Endodermal cell (in vitro differentiated cells): ENCODE results near the gene TMTC2. TPM values are rescaled to one million over a fixed set of nuclear protein-coding genes. Genes with fewer than 3 reads are reported as not detected.

Source experiments
- DNase-seq: peaks from one replicate; pipeline ENCODE4 v3.0.0-alpha.2; 2017
- H3K27ac ChIP-seq: 2 replicates; pipeline ENCODE4 v1.5.1; 2013; ENCODE audit warnings: mild to moderate bottlenecking, low read depth, low read length, moderate library complexity
- H3K27me3 ChIP-seq: 2 replicates; pipeline ENCODE4 v1.6.1; 2013; ENCODE audit warnings: mild to moderate bottlenecking, low read length, moderate library complexity; ENCODE audit not compliant: insufficient read depth, control insufficient read depth, poor library complexity, severe bottlenecking
- H3K36me3 ChIP-seq: 2 replicates; pipeline ENCODE4 v1.7.0; 2013; ENCODE audit warnings: mild to moderate bottlenecking, low read length, moderate library complexity; ENCODE audit not compliant: control insufficient read depth, insufficient read depth
- H3K4me1 ChIP-seq: one replicate; pipeline ENCODE4 v1.7.0; 2013; ENCODE audit warnings: low read length; ENCODE audit not compliant: control insufficient read depth, insufficient read depth
- H3K4me3 ChIP-seq: 2 replicates; pipeline ENCODE4 v1.5.1; 2013; ENCODE audit warnings: mild to moderate bottlenecking, low read length, moderate library complexity
- H3K9ac ChIP-seq: 2 replicates; pipeline ENCODE4 v1.6.1; 2013; ENCODE audit warnings: mild to moderate bottlenecking, low read length, moderate library complexity; ENCODE audit not compliant: poor library complexity, severe bottlenecking; ENCODE audit errors: extremely low read depth
- H3K9me3 ChIP-seq: 2 replicates; pipeline ENCODE4 v1.6.1; 2013; ENCODE audit warnings: mild to moderate bottlenecking, low read length, moderate library complexity; ENCODE audit not compliant: control insufficient read depth
- H3K27ac Mint-ChIP-seq: 2 replicates; pipeline ENCODE4 v1.8.0; 2020; ENCODE audit warnings: mixed read lengths
- H3K27me3 Mint-ChIP-seq: 2 replicates; pipeline ENCODE4 v1.8.0; 2021; ENCODE audit warnings: mild to moderate bottlenecking, mixed read lengths; ENCODE audit not compliant: insufficient read depth
- H3K36me3 Mint-ChIP-seq: 2 replicates; pipeline ENCODE4 v1.8.0; 2020; ENCODE audit warnings: low read depth, mixed read lengths
- H3K4me1 Mint-ChIP-seq: 2 replicates; pipeline ENCODE4 v1.8.0; 2020; ENCODE audit warnings: mixed read lengths
- H3K4me3 Mint-ChIP-seq: 2 replicates; pipeline ENCODE4 v1.8.0; 2020; ENCODE audit warnings: mild to moderate bottlenecking, moderate library complexity, mixed read lengths
- H3K9me3 Mint-ChIP-seq: 2 replicates; pipeline ENCODE4 v1.8.0; 2020; ENCODE audit warnings: mild to moderate bottlenecking, mixed read lengths
- CTCF ChIP-seq: fragments of 200-600 bp; sonication (generic); conservative IDR thresholded peaks from 2 replicates; pipeline ENCODE4 v1.5.0; 2021; ENCODE audit warnings: antibody characterized with exemption, mild to moderate bottlenecking
- WGBS, 2 experiments: methylation state at CpG; one replicate each; pipeline versions ENCODE4 v1.1.5 to v1.1.7; 2013; ENCODE audit warnings: missing lambda C conversion rate in 2 of 2, mixed read lengths in 1 of 2; ENCODE audit not compliant: insufficient coverage in 1 of 2, insufficient read length in 1 of 2; 5-methylcytosine and 5-hydroxymethylcytosine counted together
- total RNA-seq, 2 donors: library from RNA; stranded (reverse); fragmentation: NEBNext Ultra II Directional in 1 of 2; extraction: Animal tissue kit (Norgen Biotek cat#: 25700) in 1 of 2; gene quantifications; 2 replicates in 1 of 2; 3 replicates in 1 of 2; pipeline ENCODE4 v1.2.1, GENCODE V29; 2021

Gene TMTC2
- total RNA-seq, 2 donors from 2014 or later, result 7.2 to 10.8 TPM

- 91 to 100% methylated on average over 1 to 2 of the region's 3 CpGs for WGBS, 2 experiments
- no peak overlapping the region for H3K9ac ChIP-seq
- Mint-ChIP-seq H3K9me3 (no peaks in the 10 kb centered on the region), H3K27ac (no peak overlapping the region), H3K4me3 (no peak overlapping the region), H3K36me3 (peaks cover 5% of the 10 kb centered on the region), H3K4me1 (peaks cover 7% of the 10 kb centered on the region), H3K27me3 (no peaks in the 10 kb centered on the region)
- H3K9me3 ChIP-seq, result peaks cover 8% of the 10 kb centered on the region
- peaks cover 2% of the 10 kb centered on the region for H3K4me1 ChIP-seq
- no peaks in the 10 kb centered on the region for H3K36me3 ChIP-seq
- H3K27ac ChIP-seq, result no peak overlapping the region
- no peaks in the 10 kb centered on the region for H3K27me3 ChIP-seq
- no peak overlapping the region for H3K4me3 ChIP-seq
- DNase-seq, result no peak
- no peak for TF ChIP-seq CTCF
Measured at GRCh38 chr12:83099436-83099835, 412.7 kb downstream of the TMTC2 start.

GRCh38 chr12:83102499-83102898 lies 415.8 kb downstream of the TMTC2 start:
- Histone ChIP-seq H3K36me3 (no peaks in the 10 kb centered on the region), H3K27ac (no peak overlapping the region), H3K9me3 (no peaks in the 10 kb centered on the region), H3K4me1 (peaks cover 2% of the 10 kb centered on the region), H3K27me3 (no peaks in the 10 kb centered on the region), H3K4me3 (no peak overlapping the region), H3K9ac (no peak overlapping the region)
- H3K27me3 Mint-ChIP-seq, result no peaks in the 10 kb centered on the region
- H3K27ac Mint-ChIP-seq, result no peak overlapping the region
- no peak for TF ChIP-seq CTCF
- 84 to 100% methylated on average over 1 to 2 of the region's 2 CpGs for WGBS, 2 experiments
- peaks cover 2% of the 10 kb centered on the region for H3K36me3 Mint-ChIP-seq
- DNase-seq, result no peak
- no peaks in the 10 kb centered on the region for H3K9me3 Mint-ChIP-seq
- peaks cover 7% of the 10 kb centered on the region for H3K4me1 Mint-ChIP-seq
- H3K4me3 Mint-ChIP-seq, result no peak overlapping the region

GRCh38 chr12:83106873-83107272 lies 420.2 kb downstream of the TMTC2 start:
- Mint-ChIP-seq H3K36me3 (peaks cover 8% of the 10 kb centered on the region), H3K9me3 (no peaks in the 10 kb centered on the region), H3K4me3 (no peak overlapping the region), H3K27ac (no peak overlapping the region), H3K27me3 (no peaks in the 10 kb centered on the region), H3K4me1 (peaks cover 3% of the 10 kb centered on the region)
- Histone ChIP-seq H3K27ac (no peak overlapping the region), H3K36me3 (no peaks in the 10 kb centered on the region), H3K4me1 (peaks cover 2% of the 10 kb centered on the region), H3K27me3 (no peaks in the 10 kb centered on the region), H3K4me3 (no peak overlapping the region), H3K9ac (no peak overlapping the region), H3K9me3 (no peaks in the 10 kb centered on the region)
- WGBS, 2 experiments, result 100% methylated on average over 1 of the region's 1 CpG; no CpG with 5 or more reads in 1 of the 2 experiments
- TF ChIP-seq CTCF, result no peak
- no peak for DNase-seq
